GM15510 (cell line): ENCODE measurements around the gene PHYH.

Source experiments
- POLR2A ChIP-seq: IDR thresholded peaks from 3 replicates; pipeline ENCODE4 v1.6.1; 2011; ENCODE audit warnings: borderline replicate concordance; ENCODE audit not compliant: insufficient read length; ENCODE audit errors: extremely low read depth

Gene PHYH

DNA sequence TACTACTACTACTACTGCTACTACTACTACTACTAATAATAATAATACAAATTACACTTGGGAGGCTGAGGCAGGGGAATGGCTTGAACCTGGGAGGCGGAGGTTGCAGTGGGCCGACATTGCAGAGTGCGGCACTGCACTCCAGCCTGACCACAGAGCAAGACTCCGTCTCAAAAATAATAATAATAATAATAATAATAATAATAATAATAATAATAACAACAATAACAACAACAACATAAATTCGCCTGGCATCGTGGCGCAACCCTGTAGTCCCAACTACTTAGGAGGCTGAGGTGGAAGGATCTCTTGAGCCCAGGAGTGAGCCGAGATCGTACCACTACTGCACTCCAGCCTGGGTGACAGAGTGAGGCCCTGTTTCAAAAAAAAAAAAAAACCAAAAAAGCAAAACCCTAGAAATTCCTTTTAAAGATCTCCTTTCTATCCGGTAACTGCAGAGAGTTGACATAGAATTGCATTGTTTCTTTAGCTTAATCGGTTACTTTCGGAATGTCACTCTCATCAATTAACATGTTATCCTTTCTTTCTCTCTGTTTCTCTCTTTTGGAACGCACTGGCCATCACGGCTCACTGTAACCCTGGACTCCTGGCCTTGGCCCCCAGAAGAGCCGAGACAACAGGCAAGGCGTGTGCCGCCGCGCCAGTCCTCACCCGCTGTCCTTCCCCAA, 972 bp downstream of the PHYH start:
- TF ChIP-seq POLR2A = no peak

DNA sequence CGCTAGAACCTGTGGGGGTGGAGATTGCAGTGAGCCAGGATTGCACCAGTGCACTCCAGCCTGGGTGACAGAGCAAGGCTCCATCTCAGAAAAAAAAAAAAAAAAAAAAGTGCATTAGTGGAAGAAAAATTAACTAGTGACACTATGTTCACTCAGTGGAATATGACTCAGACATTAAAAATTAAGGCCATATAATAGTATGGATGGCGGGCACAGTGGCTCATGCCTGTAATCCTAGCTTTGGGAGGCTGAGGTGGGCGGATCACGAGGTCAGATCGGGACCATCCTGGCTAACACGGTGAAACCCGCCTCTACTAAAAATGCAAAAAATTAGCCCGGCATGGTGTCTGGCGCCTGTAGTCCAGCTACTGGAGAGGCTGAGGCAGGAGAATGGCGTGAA, 3.4 kb downstream of the PHYH start:
- TF ChIP-seq POLR2A = no peak

DNA sequence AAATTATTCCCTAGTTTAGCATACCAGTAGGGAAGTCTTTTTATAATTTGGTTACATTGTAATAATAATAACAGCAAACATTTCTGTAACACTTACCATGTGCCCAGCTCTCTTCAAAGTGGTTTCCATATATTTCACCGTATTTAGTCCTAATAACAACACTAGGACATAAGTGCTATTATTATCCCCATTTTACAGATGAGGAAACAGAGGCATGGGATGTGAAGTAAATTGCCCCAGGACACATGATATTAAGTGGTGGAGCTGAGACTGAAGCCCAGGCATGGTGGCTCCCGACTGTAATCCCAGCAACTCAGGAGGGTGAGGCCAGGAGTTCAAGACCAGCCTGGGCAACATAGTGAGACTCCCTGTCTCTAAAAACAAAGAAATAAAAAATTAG, 5.1 kb downstream of the PHYH start:
- TF ChIP-seq POLR2A = no peak

DNA sequence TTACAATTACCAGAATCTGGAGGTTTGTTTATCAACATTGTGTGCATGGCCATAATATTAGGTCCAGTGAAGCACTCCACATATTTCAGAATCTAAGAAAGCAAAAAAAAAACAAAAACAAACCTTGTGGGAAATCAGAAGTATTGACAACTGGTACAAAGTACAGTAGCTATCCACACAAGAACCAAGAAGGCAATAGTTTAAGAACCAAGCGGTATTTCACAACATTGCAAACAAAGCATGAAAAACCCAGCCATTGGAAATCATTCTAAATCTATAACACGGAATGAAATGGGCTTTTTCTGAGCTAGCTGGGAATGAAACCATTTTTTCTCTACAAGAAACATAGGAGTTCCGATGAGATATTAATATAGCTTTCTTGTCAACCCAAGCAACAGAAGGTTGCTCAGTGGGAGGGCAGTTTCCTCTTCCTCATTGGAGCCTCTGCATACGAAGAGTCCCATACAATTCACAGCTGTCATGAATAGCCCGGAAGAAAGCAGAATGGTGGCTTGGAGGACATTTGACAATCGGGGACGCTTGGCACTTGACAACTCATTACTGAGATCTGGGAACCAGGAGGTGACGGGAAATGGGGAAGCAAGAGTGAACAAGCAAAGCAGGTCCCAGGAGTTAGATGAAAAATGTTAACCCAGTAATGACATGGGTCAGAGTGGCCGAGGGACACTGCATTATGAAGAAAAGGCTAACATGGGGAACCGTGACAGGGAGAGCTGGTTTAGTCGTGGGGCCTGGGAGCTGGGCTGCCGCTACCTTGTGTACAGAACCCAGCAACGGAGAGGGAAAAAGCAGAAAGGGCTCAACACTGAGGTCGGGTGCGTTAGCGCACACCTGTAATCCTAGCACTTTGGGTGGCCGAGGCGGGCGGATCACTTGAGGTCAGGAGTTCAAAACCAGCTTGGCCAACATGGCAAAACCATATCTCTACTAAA, 7.8 kb downstream of the PHYH start:
- TF ChIP-seq POLR2A = no peak

DNA sequence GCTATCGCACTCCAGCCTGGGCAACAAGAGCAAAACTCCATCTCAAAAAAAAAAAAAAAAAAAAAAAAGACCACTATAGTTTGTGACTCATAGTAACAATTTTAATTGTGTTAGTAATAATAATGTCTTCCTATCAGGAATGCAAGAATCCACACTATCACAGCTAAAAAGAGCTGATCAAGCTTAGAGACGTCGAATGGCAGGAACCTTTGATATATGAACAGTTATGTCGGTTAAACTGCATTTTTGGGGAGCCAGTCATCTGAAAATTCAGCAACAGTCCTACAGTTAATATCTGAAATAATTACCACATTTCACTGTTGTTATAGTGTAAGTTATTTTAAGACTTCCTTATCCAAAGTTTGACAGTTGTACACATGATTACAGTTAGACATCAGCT, 8.8 kb downstream of the PHYH start:
- no peak for TF ChIP-seq POLR2A

DNA sequence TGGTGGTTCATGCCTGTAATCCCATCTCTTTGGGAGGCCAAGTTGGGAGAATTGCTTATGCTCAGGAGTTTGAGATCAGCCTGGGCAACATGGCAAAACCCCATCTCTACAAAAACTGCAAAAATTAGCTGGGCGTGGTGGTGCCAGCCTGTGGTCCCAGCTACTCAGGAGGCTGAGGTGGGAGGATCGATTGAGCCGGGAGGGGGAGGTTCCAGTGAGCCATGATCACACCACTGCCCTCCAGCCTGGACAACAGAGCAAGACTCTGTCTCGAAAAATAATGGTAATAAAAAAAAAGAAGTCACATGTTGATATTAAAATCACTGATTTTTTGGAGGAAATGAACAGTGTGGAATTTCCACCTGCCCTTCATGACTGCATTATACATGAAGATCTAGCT, 15.8 kb downstream of the PHYH start:
- no peak for TF ChIP-seq POLR2A

DNA sequence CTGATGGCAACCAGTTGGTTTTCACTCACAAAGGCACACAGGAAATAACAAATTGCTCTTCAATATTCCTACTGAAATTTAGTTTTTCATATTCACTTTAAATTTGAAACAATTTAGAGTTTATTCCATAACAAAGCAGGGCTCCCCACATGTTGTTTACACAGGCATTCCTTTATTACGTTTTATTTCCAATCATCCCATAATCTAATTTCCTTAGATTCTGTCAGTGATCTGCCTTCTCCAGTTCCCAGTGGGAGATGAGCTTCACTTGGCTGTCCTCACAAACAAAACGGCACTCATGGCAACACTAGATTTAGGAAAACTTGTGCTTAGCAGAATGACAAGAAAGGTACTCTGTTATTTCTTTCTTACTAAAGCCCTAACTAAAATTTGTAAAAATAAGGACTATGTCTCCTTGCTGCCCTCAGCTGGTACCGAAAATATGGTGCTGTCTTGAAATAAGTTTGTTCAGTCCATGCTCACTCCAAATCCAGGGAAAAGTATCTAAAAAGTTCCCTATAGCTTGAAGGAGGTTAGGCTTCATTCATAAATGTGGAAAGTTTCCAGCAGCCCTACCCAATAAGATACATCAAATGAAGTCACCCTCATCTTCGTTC, 23.0 kb downstream of the PHYH start:
- TF ChIP-seq POLR2A = no peak

DNA sequence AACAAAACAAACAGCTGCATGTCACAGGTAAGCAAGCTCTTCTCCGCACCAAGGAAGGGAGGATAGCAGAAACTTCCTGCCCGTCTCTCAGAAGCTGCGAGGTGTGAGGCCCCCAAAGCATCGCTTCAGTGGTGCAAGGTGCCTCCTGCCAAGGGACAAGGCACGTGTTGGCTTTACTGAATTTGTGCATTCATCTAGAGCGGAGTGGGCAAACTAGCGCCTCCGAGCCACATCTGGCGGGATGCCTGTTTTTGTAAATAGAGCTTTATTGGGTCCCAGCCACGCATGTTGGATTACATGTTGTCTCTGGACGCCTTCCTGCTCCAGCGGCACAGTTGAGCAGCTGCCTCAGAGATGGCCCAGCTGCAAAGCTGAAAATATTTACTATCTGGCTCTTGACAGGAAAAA, 27.7 kb downstream of the PHYH start:
- no peak for TF ChIP-seq POLR2A

DNA sequence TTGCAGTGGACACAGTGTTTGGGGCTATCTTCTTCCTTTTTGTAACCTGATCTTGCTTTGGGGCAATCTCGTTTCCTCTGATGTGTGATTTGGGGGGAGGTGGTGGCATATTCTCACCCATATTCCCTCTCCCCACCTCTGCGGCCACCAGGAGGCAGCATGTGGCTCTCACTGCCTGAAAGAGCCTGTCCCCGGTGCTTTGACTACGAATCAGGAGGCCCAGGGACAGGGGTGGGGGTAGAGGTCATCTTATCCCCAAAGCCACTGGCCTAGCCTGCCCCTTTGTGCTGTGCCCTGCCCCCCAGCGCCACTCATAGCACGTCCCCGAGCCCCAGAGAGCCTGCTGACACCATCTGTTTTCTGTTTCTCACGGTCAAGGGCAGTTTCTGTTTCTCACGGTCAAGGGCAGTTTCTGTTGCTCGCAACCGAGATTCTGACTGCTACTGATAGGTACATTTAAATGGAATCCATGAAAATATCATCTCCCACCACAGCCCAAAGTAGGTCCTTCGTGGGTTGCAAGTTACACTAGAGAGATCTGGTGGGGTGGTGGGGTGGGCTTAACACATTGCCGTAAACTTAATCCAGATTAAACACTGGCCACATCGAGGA, 28.2 kb downstream of the PHYH start:
- no peak for TF ChIP-seq POLR2A

DNA sequence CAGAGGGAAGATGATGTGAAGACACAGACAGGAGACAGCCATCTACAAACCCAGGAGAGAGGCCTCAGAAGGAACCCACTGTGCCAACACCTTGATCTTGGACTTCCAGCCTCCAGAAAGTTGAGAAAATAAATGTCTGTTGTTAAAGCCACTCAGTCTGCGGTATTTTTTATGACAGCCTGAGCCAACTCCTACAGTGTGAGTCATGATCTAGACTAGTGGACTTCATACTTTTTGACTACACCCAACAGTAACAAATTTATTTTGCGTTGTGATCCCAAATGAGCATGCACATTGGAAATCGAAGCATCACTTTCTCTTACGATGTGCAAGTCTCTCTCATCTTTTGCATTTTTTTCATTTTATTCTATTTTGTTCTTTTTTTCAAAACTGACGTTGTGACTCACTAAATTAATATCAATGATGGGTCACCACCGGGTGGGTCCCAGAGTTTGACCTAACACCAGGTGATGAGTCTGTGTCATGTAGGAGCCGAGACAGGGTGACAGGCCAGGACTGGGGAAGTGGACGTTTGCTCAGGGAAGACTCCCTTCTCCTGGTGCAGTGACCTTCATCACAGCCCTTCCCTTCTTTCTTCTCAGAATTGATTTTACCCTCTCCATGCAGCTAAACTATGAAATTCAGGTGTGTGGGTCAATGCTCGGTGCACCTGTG, 28.9 kb downstream of the PHYH start:
- TF ChIP-seq POLR2A = no peak

DNA sequence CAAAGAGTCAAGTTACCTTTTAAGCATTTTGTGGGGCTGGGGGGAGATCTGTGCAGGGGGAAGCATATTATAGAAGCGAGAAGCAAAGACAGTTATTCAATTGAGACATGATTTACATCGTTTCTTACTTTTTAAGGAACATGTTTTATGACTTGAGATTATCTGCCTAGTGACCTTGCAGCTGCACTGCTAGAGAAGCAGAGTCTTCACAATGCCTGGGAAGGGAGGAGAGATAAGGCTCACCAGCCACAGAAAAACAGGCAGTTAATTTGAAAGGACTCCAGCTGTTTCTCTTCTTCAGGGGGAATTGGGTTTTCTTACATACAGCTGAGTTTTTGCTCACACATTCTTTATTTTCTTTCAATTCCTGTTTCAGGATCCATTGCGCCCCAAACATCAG, 31.0 kb downstream of the PHYH start:
- TF ChIP-seq POLR2A = no peak

DNA sequence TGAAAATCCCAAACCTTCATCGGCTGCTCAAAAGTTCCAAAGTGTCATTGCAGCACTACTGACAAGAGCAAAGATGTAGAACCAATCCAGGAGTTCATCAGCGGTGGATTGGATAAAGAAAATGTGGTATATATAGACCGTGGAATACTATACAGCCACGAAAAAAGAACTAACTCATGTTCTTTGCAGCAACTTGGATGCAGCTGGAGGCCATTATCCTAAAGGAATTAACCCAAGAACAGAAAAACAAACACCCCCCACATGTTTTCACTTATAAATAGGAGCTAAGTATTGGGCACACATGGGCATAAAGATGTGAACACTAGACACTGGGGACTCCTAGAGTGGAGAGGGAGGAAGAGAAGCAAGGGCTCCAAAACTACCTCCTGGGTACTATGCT, 31.6 kb downstream of the PHYH start:
- TF ChIP-seq POLR2A = no peak

DNA sequence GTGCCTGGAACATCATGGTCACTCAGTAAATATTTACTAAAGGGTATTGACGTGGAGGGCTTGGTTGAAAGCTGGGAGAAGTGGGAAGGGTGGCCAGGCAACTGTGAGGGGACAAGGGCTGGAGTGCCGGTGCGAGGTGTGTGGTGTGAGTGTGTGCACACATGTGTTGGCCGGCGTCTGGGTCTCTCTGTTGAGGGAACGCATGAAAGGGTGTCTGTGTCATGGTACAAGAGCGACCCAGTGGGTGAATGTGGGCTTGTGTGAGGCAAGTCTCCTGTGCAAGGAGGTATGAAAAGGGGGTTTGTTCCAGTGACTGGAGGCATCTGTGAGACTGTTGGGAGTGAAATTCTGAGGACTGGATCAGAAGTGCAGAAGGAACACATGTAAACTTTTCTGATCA, 36.3 kb downstream of the PHYH start:
- no peak for TF ChIP-seq POLR2A

DNA sequence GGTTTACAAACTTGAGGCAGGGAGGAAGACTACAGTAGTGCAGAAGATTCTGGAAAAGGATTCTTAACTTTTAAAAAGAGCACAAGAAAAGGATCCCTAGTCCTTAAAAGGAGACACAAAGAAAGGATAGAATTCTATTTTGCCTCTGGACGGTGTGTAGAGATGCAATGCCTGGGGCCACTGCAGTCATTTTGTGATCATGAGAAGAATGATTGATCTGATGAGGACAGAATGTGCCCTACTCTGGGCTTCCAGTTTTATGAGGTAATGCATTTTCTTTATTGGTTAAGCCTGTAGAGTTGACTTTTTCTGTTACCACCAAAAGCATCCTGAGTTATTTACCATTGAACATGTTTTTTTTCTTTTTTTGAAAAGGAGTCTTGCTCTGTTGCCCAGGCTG, 37.4 kb downstream of the PHYH start:
- TF ChIP-seq POLR2A = no peak
